Diencephalon (tissue), 1 donor: ENCODE measurements around the gene ADGRF3. TPM values are rescaled to one million over a fixed set of nuclear protein-coding genes. Genes with fewer than 3 reads are reported as not detected.

Experiments
- total RNA-seq: library from RNA; depleted of rRNA; stranded (reverse); fragments of >200 nt; gene quantifications from one replicate; pipeline ENCODE4 v1.2.3, GENCODE V29; 2014

The ADGRF3 gene, protein sequence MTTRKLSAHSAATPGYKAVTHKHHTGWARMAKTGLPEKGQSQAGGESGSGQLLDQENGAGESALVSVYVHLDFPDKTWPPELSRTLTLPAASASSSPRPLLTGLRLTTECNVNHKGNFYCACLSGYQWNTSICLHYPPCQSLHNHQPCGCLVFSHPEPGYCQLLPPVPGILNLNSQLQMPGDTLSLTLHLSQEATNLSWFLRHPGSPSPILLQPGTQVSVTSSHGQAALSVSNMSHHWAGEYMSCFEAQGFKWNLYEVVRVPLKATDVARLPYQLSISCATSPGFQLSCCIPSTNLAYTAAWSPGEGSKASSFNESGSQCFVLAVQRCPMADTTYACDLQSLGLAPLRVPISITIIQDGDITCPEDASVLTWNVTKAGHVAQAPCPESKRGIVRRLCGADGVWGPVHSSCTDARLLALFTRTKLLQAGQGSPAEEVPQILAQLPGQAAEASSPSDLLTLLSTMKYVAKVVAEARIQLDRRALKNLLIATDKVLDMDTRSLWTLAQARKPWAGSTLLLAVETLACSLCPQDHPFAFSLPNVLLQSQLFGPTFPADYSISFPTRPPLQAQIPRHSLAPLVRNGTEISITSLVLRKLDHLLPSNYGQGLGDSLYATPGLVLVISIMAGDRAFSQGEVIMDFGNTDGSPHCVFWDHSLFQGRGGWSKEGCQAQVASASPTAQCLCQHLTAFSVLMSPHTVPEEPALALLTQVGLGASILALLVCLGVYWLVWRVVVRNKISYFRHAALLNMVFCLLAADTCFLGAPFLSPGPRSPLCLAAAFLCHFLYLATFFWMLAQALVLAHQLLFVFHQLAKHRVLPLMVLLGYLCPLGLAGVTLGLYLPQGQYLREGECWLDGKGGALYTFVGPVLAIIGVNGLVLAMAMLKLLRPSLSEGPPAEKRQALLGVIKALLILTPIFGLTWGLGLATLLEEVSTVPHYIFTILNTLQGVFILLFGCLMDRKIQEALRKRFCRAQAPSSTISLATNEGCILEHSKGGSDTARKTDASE
- total RNA-seq = not detected

DNA sequence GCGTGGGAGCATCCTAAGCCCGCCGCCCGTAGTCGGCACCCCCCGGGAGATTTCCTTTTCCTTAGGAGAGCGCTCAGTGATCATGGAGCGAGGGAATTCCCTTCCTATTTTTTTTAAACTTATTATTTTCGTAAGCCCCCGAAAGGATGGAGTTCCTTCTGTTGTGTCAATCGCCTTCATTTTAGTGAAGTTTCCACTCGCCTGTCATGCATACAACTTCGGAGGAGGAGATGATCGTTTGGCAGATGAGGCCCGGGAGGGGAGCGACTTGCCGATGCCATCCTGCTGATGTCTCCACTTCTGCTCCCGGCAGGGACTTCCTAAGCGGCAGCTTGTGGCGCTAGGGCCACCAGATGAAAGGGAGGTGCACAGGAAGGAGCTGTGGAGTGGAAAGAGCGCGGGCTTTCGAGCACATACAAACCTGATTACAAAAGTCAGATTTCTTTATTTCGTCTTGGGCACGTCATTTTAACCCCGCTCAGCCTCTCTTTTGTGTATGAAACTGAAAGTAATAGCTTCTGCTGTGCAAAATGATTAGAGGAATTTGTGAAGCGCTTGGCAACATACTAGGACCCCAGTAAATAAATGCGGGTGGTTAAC lies at the start of gene ADGRF3:
TSS of gene ADGRF3 (minus strand) at position 336 of the 600 bp plus-strand sequence. CDS start 555 bp downstream, outside the sequence.

DNA sequence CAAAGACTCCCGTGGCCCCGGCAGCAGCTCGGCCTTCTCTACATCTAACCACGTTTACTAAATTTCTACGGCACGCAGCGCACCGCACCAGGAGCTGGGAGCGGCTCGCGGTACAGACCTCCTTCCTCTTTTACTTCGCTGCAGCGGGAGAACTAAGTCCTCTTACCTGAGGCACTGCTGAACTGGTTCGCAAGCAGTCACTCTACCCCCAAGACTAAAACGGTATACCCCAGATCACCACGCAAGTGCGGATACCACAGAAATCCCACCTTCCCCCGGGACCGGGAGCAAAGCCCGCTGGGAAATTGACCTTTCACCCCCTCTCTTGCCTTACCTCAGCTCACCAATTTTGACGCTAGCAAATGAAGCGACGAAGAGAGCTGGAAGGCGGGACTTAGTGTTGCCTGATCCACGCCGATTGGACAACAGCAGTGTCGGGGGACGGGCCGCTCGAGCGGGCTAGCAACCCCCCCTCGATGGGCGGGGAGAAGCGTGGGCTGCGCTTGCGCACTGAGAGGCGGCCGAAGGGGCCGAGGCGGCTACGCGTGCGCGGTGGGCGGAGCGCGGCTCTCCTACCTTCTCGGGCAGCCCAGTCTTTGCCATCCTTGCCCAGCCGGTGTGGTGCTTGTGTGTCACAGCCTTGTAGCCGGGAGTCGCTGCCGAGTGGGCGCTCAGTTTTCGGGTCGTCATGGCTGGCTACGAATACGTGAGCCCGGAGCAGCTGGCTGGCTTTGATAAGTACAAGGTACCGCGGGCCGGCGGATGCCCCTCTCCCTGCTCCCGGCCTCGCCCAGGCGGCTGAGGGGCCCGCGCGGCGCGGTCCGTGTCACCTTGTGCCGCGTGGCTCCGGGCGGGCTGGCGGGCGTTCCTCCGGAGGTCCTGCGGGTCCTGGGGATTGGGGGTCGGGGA lies 790 bp downstream of the ADGRF3 start, which contains the start of gene SELENOI:
TSS of gene SELENOI (plus strand) at position 599 of the 909 bp plus-strand sequence. CDS start at position 689, 90 bp downstream.

Other genes with a start within 250 kb of the ADGRF3 start
- 17.3 TPM for gene GAREM2, start 173.7 kb downstream of the ADGRF3 start, total RNA-seq
- 89.7 TPM for gene HADHA, start 102.2 kb downstream of the ADGRF3 start, total RNA-seq
- gene HADHB, start 101.8 kb downstream of the ADGRF3 start, total RNA-seq = 58.1 TPM
- gene SELENOI, start 646 bp downstream of the ADGRF3 start, total RNA-seq = 70.8 TPM
- gene DRC1, start 55.1 kb upstream of the ADGRF3 start, total RNA-seq = 15.0 TPM
- gene OTOF, start 131.3 kb upstream of the ADGRF3 start, total RNA-seq = 4.6 TPM